HG02763 (cell line): ENCODE data around the gene RNF150.

ENCODE experiments used
- ATAC-seq: cut with Tn5 transposase; IDR thresholded peaks from one replicate; pipeline ENCODE4 v1.9.1; 2021; ENCODE audit warnings: mild to moderate bottlenecking, moderate library complexity; ENCODE audit not compliant: unreplicated experiment

The RNF150 gene

DNA sequence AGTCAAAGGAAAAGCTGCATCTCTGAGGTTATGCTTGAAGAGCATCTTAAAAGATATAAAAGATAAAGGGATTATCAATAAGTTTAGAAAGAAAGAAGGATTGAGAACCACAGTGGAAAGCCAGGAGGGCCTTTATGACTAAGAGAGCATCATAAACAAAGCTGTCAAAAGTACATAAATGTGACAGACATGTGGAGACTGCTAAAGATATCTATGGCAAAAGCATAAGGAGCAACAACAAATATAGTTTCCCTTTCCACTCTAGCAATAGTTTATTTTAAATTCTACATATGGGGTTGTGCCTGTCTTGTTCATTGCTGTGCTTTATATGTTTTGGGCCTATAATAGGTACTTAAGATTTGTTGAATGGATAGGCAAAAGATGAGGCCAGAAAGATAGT lies 97.3 kb downstream of the RNF150 start:
- no peak for ATAC-seq

DNA sequence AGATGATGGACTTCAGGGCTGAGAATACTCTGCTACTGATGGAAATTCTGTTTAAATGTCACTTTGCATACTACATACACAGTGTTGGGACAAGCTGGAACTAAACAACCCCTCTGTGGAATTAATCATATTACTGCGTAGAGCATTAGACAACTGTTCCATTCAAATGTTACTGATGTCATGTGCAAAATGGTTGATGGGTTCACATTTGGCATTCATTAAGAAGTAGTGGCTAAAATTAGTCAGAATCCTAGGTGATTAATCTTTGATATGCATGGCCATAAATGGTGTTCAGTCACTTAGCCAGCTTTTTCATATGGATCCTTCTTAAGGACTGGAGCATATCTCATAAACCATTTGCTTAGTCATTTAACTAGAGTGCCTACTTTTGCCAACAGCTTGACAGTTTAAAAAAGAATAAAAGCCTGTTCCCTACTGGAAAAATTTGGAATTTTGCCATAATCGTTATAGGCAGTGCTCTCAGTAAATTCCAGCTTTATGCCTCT lies 105.2 kb downstream of the RNF150 start:
- no peak for ATAC-seq

DNA sequence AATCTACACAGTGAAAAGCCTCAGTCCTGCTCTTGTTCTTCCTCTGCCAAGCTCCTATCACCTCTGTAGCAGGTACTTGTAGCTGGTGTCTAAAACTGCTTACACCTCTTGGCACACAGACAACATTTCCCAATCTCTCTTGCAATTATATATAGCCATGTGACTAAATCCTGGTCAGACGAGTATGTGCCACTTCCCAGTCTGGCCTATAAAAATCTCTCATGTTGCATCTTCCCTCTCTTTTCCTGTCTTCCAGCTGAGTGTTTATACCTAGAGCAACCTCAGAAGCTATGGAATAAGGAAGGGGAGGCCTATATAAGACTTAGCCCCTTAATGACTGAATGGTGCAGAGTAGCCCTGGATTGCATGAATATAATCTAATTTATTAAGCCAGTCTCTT lies 105.8 kb downstream of the RNF150 start:
- no peak for ATAC-seq

DNA sequence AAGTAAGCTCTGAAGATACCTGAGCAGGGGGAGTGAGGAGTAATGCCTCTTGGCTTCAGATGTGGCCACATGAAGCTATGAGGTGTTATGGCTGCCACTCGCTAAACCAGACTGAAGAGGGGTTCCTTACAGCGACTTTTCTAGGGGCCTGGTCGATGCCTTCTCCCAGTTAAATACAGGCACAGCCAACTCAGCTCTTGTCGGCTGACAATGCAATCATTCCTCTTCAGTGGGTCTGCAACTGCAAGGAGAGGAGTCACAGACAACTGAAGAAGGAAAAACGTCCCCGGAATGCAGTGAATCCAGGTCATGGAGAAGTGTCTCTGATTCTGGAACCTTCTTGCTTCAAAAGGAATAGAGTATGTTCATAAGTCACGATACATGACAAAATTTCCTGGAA lies 106.4 kb downstream of the RNF150 start:
- ATAC-seq: no peak

DNA sequence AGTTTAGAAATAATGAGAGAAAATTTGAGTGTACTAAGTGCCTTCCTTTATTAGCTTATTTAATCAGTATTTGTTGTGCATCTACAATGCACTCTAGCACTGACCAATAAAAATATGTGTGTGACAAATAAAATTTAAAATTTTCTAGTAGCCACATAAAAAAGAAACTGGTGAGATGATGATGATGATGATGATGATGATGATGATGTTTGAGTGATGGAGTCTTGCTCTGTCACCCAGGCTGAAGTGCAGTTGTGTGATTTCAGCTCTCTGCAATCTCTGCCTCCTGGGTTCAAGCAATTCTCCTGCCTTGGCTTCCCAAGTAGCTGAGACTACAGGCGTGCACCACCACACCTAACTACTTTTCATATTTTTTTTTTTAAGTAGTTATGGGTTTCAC lies 110.2 kb downstream of the RNF150 start:
- no peak for ATAC-seq

DNA sequence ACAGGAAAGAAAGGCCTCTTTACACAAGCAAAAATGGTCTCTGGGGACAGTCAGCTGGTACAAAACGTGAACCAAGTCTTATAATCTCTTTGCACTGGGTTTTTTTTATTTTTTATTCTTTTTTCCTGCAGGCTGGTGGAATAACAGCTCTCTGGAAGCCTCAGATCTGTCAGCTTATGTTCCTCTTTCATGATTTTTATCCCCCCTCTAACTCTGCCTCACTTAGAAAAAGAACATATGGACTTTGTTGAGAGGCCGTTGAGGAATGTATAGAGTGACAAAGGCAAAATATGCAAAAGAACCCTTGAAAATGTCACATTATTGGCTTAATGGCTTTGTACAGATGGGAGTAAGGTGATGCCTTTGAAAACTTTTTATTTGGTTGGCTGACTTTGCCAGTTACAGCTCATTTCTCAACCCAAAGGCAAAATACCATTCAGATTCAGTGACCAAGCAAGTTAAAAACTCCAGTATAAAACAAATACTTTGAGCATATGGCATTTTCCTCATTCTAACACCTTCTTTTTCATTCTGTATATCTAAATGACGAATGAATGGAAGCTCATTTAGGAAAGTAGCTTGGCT lies 111.1 kb downstream of the RNF150 start:
- no peak for ATAC-seq

DNA sequence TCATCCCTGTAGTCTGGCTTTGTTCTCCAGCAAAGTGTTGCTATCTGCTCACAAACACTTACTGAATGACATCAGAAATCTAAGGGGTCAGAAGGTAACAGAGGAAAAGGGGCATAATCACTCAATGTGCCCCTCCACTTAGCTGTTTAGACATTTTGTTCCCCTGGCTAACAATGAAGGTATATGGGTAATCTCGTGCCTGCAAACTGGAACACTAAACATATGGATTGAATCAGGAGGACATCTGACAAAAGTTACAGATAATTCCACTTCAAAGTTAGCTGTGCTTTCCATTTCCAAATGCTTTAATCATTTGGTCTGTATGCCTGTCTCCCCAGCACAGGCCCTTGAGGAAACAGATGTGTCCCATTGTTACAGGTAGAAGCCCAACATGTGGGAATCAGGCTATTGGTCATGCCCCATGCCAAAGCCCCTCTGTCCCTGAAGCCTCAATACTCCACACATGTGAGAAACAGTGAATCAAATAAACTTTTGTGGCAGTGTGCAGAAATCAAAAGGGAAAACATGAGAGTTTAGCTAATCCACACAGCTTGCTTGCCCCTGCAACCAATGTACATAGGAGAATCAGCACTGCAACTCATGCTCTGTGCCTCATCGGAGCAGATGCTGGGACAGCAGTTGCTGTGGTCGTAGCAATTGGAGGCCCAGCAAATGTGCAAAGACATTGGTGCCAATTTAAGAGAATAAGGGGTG lies 111.7 kb downstream of the RNF150 start:
- ATAC-seq: no peak

DNA sequence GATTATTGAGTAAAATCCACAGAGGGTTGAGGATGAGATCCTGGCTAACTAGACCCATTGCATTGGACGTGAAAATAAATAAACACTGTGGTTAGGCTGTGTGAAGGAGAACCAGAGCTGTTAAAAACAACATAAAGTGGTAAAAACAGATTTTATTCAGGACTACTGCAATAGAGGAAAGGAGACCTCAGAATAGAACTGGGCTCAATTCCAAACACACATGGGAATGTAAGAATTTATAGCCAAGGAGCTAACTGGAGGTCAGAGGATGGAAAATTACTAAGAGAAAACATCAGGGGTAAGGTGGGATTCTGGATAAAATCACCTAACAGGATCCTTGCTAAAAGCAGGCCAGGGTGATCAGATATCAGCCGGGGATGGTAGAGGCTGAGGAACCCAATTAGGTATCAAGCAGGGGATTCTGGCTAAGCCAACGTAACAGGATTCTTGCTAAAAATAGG lies 112.4 kb downstream of the RNF150 start:
- no peak for ATAC-seq

DNA sequence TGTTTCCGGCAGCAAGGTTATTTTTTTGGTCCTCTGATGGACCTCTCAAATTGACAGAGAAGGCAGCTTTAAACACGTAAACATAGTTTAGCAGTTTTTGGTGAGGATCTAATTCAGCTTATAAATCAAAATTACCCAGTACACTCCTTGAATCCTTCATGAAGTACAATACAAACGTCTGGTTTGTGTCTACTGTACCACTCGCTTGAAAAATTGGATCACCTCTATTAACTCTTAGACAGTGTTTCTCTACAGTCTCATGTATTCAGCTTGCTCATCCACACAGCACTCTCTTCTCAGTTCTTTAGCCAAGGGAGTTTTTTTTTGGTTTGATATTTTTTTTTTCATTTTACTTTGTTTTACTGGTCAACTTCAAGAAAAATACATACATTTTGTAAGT lies 113.5 kb downstream of the RNF150 start:
- no peak for ATAC-seq

DNA sequence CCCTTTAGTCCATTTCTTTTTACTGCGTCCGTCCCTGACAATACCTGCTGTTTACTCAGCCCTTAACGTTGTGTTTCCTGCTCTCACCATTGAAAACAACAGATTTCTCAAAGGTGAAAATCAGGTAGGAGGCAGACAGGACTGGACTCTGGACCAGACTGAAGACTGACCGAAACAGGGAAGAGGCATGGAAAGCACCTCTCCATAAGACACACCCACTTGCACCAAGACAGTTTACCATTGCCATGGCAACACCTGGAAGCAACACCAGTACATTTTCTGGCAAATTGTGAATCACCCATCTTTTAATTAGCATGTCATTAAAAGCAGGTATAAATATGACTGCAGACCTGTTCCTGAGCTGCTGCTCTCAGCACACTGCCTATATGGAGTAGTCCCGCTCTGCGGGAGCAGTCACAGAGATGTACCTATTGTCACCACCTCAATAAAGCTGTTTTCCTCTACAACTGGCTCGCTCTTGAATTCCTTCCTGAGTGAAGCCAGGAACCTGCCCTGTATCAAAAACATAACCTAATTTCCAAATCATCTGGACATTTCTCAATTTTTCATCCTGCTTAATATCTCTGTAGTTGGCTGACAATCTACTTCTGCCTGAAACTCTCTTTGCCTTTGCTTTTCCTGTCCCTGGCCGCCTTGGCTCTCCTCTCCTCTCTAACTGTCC lies 117.0 kb downstream of the RNF150 start:
- ATAC-seq: no peak

DNA sequence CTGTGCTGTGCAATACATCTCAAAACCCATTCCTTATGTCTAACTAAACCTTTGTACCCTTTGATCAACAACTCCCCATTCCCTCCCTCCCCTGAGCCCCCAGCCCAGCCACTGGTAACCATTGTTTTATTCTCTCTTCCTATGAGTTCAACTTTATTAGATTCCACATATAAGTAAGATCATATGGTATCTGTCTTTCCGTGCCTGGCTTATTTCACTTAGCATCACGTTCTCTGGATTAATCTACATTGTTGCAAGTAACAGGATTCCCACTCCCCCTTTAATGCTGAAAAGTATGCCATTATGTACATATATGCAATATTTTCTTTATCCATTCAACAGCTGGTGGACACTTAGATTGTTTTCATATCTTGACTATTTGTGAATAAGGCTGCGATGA lies 119.4 kb downstream of the RNF150 start:
- no peak for ATAC-seq

DNA sequence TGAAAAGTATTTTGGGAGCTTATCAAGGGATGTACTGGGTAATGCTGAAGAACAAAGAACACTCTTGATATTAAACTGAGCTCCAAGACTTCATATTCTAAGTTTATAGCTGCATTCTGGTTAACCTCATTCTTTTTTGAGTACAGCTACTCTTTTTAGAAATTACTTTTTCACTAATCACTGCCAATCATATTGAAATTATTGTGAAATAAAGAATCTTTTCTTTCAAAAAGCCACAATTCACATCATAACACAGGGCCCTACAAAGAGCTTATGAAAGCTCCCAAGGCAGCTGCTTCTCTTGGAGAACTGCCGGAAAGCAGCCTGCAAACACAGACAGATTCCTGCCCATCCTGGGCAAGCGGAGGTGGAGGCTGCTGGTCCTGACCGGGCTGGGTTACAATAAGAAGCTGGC lies 121.4 kb downstream of the RNF150 start:
- ATAC-seq: no peak

DNA sequence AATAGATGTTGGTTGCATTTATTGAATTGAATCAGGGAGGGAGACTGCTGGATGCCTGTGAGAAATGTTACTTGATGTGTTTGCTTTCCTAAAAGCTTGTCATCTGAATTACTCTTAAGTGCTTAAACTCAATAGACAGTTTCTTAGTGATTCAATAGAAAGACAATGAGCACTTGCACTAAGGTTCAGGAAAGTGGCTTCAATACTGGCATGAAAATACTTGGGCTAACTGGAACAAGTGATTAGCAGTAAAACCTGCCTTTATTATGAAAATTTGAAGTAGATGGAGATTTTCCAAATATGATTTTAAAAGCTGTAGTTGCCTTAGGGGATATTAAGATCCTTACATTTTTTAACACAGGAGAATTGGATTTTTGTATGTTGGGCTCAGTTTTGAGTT lies 123.3 kb downstream of the RNF150 start:
- no peak for ATAC-seq

DNA sequence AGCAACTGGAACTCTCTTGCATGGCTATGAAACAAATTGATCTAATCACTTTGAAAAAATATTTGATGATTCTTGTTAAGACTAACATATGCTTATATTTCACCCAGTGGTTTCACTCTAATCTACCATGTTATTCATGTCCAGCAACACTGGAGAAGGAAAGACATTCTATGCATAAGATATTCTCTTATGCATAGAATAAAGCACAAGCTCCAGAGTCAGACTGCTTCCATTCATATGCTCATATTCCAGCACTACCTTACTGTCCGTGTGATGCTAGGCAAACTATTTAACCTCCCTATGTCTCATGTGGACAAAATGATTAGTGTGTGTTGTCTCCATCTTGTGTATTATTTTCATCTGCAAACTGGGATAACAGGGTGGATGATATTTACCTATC lies 124.1 kb downstream of the RNF150 start:
- ATAC-seq: no peak

DNA sequence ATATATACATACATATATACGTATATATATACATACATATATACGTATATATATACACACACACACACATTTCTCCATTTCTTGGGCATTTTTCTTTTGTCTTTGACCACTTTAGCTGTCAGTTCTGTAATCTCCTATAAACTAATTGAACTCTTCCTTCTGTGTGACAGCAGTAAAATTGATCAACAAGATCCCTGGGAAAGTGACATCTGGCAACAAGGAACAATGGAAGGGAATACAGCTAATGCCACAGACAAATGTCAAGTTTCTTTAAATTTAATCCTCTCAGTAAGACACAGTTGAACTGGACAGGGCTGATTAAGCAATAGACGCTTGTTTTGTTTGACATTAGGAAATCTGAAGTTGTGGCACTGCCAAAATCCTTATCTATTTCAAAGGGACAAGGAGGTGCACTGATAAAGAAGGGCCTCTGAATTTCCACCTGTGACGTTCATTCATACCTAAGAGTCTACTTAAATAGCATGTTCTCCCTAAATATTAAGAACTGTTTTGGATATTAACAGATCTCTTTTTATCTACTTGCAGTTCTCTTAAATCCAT lies 126.9 kb downstream of the RNF150 start:
- ATAC-seq: no peak

DNA sequence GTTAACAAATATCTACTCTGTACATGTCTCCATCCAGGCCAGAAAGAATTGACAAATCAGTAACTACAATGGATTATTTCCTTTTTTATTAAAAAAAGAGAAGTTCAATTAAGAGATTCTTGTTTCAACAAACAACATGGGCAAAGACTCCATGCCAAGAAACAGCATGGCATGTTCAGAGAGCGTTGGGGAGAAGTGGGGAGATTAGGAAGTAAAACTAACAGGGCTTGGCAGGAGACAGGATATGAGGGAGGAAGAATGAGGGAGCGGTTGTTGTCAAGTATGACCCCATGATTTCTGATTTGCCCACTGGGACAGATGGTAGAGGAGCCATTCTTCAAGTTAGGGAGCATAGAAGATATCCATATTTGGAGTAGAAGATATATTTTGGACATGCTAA lies 128.4 kb downstream of the RNF150 start:
- no peak for ATAC-seq

DNA sequence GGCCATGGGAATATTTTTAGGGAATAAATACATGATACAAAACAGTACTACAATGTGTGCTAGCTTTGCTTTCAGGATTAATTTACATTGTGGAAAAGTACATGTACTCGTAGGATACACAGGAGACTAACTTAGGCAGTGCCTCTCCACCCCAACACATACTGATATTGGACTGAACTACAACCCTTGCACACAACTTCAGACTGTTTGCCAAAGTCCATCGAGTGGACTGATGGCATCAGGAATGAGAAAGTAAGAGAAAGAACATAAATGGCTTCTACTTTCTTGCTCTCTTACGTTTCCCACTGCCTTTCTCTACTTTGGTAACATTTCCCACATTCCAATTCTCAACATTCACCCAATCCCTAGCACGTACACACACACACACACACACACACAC lies 130.1 kb downstream of the RNF150 start:
- no peak for ATAC-seq

DNA sequence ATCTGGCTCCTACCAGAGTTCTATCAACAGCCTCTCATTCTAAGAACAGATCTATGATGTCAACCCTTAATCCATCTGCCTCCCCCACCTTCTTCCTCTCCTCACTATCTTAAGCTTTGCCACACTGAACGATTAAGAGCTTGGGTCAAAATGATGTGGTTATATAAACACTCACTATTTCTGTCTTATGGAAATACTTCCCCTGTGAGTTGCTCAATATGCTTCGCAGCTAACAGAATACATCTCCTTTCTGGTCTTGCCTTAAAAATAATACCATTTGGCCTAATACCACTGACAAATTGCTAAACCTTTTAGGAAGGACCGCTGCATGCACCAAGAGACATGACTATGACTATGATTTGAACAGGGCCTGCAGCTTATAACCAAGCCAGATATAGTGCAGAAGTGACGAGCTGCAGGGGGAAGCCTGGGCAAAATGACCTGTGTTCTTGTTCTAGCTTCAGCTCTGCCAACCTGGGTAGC lies 130.9 kb downstream of the RNF150 start:
- ATAC-seq: no peak

DNA sequence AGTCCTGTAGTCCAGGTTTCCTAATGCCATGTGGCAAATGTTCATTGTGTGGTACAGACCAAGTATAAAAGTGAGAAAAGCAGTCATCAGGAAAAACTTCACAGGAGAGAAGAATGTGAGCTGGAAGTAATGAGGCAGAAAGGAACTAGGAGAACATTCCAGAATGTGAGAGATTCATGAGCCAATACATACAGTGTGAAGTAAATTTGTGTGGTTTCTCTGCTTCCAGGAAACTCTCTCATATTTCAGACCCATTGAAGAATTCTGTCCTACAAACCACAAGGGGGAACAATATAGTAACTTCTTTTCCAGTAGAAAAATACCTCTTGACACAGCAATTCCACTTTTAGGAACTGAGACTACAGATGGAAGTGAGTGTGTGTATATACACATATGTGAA lies 136.5 kb downstream of the RNF150 start:
- no peak for ATAC-seq

DNA sequence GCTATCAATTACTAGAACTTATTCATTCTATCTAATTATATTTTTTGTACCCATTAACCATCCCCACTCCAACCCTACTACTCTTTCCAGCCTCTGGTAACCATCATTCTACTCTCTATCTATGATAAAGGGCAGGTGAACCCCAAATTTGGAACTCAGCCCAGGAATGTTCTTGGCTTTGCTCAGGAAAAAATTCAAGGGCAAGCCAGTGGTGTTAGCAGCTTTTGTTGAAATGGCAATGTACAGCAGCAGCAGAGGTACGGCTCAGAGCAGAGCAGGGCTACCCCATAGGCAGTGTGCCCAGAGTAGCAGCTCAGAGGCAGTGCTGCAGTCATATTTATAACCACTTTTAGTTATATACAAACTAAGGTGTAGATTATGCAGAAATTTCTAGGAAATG lies 138.2 kb downstream of the RNF150 start:
- ATAC-seq: no peak

DNA sequence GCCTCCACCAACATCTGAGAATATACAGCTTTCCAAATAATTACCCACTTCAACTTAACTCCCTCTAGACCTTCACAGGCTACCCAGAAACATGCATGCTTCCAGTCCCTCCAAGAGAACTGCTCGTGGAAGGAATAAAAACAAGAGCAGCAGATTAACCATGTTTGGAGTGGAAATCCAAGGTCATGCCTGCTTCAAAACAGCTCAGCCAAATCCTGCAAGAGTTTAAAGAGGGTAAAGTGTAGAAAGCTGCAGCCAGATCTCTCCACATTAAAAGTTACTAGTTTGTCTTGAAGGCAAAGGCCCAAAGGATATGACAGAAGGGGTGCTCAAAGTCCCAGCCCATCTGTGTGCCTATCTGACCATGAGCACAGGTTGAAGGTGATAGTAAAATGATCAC lies 139.3 kb downstream of the RNF150 start:
- ATAC-seq: no peak

DNA sequence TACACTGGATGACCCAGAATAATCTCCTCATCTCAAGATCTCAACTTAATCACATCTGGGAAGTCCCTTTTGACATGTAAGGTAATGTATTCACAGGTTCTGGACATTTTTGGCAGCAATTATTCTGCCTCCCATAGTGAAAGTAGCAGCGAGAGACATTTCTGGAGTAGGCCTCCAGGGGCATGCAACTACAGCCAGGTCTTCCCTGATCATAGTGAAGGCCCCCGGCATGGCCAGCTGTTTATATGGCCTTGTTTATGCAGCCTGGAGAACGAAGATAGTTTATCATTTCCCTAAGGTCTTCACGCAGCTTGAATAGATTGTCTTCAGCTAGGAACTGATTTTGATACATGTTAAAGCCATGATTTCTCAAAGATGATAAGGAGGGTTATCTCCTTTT lies 139.9 kb downstream of the RNF150 start:
- ATAC-seq: no peak
